ENCODE data around the gene GNAO1. TPM values are rescaled to one million over a fixed set of nuclear protein-coding genes. Genes with fewer than 3 reads are reported as not detected.
A peak's percentile ranks its signal among the peaks of the same experiment; 100 is the strongest.

The GNAO1 gene
- polyA plus RNA-seq, 1 donor from 2014 or later = 31.5 TPM

DNA sequence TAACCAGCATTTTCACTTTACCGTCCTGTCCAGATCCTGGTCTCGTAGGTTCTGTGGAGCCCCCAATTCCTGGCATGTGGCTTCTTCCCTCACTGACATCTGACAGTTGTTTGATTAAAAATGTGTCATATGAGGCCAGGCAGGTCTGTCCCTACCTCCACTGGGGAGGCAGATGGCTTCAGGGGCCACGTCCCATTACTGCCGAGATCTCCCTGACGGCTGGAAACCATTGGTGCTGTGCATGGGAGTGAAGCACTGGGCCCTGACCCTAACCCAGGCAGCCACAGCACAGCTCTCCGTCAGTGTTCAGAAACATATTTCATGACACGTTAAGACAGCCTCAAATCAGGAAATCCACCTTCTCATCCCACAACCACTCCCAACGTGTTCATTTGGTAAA lies 77.5 kb downstream of the GNAO1 start:
- H3F3A ChIP-seq (ENCODE audit: insufficient read depth, low read length, poor library complexity, severe bottlenecking) = no peaks in the 10 kb centered on the region
- no peak overlapping the region for H3K4me3 ChIP-seq (ENCODE audit: low read length)
- H3K4me2 ChIP-seq (ENCODE audit: low read length) = no peak overlapping the region
- peaks cover 3% of the 10 kb centered on the region for H4K20me1 ChIP-seq (ENCODE audit: insufficient read depth)
- peaks cover 3% of the 10 kb centered on the region for H3K9me3 ChIP-seq (ENCODE audit: low read length)
- H3K36me3 ChIP-seq (ENCODE audit: insufficient read depth, low read length) = no peaks in the 10 kb centered on the region
- no peaks in the 10 kb centered on the region for H3K9me2 ChIP-seq (ENCODE audit: insufficient read depth, low read length)
- H3K9ac ChIP-seq (ENCODE audit: low read length) = no peak overlapping the region
- no peaks in the 10 kb centered on the region for H3K27me3 ChIP-seq (ENCODE audit: insufficient read depth, low read depth, low read length)
- TF ChIP-seq POLR2AphosphoS5 (IDR thresholded peaks at IDR 0.05) (no peak), TAF1 (IDR thresholded peaks at IDR 0.05; ENCODE audit: low read depth) (no peak), EP300 (conservative IDR thresholded peaks at IDR 0.05; ENCODE audit: poor library complexity, severe bottlenecking) (no peak), EZH2 (IDR thresholded peaks at IDR 0.05; ENCODE audit: borderline replicate concordance, insufficient read depth, low read length, poor library complexity, severe bottlenecking) (no peak), MXI1 (conservative IDR thresholded peaks at IDR 0.05; ENCODE audit: poor library complexity, severe bottlenecking) (no peak), SMC3 (conservative IDR thresholded peaks at IDR 0.05; ENCODE audit: poor library complexity) (no peak), RAD21 (conservative IDR thresholded peaks at IDR 0.05) (no peak)
- TF ChIP-seq, protein P1, sequence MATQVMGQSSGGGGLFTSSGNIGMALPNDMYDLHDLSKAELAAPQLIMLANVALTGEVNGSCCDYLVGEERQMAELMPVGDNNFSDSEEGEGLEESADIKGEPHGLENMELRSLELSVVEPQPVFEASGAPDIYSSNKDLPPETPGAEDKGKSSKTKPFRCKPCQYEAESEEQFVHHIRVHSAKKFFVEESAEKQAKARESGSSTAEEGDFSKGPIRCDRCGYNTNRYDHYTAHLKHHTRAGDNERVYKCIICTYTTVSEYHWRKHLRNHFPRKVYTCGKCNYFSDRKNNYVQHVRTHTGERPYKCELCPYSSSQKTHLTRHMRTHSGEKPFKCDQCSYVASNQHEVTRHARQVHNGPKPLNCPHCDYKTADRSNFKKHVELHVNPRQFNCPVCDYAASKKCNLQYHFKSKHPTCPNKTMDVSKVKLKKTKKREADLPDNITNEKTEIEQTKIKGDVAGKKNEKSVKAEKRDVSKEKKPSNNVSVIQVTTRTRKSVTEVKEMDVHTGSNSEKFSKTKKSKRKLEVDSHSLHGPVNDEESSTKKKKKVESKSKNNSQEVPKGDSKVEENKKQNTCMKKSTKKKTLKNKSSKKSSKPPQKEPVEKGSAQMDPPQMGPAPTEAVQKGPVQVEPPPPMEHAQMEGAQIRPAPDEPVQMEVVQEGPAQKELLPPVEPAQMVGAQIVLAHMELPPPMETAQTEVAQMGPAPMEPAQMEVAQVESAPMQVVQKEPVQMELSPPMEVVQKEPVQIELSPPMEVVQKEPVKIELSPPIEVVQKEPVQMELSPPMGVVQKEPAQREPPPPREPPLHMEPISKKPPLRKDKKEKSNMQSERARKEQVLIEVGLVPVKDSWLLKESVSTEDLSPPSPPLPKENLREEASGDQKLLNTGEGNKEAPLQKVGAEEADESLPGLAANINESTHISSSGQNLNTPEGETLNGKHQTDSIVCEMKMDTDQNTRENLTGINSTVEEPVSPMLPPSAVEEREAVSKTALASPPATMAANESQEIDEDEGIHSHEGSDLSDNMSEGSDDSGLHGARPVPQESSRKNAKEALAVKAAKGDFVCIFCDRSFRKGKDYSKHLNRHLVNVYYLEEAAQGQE (IDR thresholded peaks at IDR 0.05; ENCODE audit: borderline replicate concordance) = no peak
- TF ChIP-seq, protein P2, sequence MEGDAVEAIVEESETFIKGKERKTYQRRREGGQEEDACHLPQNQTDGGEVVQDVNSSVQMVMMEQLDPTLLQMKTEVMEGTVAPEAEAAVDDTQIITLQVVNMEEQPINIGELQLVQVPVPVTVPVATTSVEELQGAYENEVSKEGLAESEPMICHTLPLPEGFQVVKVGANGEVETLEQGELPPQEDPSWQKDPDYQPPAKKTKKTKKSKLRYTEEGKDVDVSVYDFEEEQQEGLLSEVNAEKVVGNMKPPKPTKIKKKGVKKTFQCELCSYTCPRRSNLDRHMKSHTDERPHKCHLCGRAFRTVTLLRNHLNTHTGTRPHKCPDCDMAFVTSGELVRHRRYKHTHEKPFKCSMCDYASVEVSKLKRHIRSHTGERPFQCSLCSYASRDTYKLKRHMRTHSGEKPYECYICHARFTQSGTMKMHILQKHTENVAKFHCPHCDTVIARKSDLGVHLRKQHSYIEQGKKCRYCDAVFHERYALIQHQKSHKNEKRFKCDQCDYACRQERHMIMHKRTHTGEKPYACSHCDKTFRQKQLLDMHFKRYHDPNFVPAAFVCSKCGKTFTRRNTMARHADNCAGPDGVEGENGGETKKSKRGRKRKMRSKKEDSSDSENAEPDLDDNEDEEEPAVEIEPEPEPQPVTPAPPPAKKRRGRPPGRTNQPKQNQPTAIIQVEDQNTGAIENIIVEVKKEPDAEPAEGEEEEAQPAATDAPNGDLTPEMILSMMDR (IDR thresholded peaks at IDR 0.05; ENCODE audit: poor library complexity, severe bottlenecking) = no peak
- H3K79me2 ChIP-seq (replicated peaks; ENCODE audit: insufficient read depth, low read length) = no peaks in the 10 kb centered on the region
- H3K27ac ChIP-seq (ENCODE audit: low read length) = no peak overlapping the region
- no peak overlapping the region for H2AFZ ChIP-seq (ENCODE audit: low read depth, low read length)

DNA sequence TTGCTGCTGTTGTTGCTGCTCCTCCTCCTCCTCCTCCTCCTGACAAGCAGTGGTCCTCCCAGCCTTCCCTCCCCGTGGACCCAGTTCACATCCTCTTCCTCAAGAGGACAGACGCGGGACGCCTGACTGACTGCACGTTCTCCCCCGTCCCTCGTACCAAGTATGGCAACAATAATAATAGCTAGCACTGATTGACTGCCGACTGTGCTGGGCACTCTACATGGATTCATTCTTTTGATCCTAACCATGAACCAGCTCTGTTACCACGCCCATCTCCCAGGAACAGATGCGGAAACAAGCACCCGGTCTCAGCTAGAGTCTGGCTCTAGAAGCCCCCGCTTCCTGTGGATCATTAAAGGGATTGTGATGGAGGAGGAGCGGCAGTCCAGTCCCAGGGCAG lies 78.0 kb downstream of the GNAO1 start:
- no peak overlapping the region for H3K27ac ChIP-seq (ENCODE audit: low read length)
- H3K9me3 ChIP-seq (ENCODE audit: low read length) = peaks cover 8% of the 10 kb centered on the region
- TF ChIP-seq, protein P1 (IDR thresholded peaks at IDR 0.05; ENCODE audit: borderline replicate concordance) = no peak
- TF ChIP-seq EP300 (conservative IDR thresholded peaks at IDR 0.05; ENCODE audit: poor library complexity, severe bottlenecking) = no peak
- peak; percentile 1 for TF ChIP-seq POLR2AphosphoS5 (IDR thresholded peaks at IDR 0.05)
- H3K4me2 ChIP-seq (ENCODE audit: low read length) = no peak overlapping the region
- H3K36me3 ChIP-seq (ENCODE audit: insufficient read depth, low read length) = peaks cover 4% of the 10 kb centered on the region
- H2AFZ ChIP-seq (ENCODE audit: low read depth, low read length) = no peak overlapping the region
- no peaks in the 10 kb centered on the region for H3K9me2 ChIP-seq (ENCODE audit: insufficient read depth, low read length)
- no peaks in the 10 kb centered on the region for H3K79me2 ChIP-seq (replicated peaks; ENCODE audit: insufficient read depth, low read length)
- no peak overlapping the region for H3K4me3 ChIP-seq (ENCODE audit: low read length)
- H3K9ac ChIP-seq (ENCODE audit: low read length) = no peak overlapping the region
- no peaks in the 10 kb centered on the region for H3K27me3 ChIP-seq (ENCODE audit: insufficient read depth, low read depth, low read length)
- H4K20me1 ChIP-seq (ENCODE audit: insufficient read depth) = peaks cover 3% of the 10 kb centered on the region
- H3F3A ChIP-seq (ENCODE audit: insufficient read depth, low read length, poor library complexity, severe bottlenecking) = no peaks in the 10 kb centered on the region
